Heart left ventricle (tissue), 16 donors: Measurements from ENCODE around the gene SLC11A2. TPM values are rescaled to one million over a fixed set of nuclear protein-coding genes. Genes with fewer than 3 reads are reported as not detected.

Source experiments
- ATAC-seq, 4 donors: fragments of 200-7000 bp; cut with Tn5 transposase; one replicate each; pipeline ENCODE4 v1.9.1; 2020 to 2022; ENCODE audit warnings: moderate library complexity in 4 of 4, mild to moderate bottlenecking in 3 of 4, moderate number of reproducible peaks in 1 of 4
- DNase-seq, 5 donors: peaks; one replicate each; pipeline ENCODE4 v3.0.0-alpha.2; 2020
- H3K27ac ChIP-seq, 12 donors: fragments of 200-600 bp; sonication (generic) in 4 of 12; one replicate each; pipeline versions ENCODE4 v1.5.0 to v1.8.0; 2016 to 2022; ENCODE audit warnings: mild to moderate bottlenecking in 2 of 12
- H3K27me3 ChIP-seq, 9 donors: fragments of 200-600 bp; sonication (generic) in 2 of 9; one replicate each; pipeline versions ENCODE4 v1.5.1 to v1.8.0; 2016 to 2022; ENCODE audit warnings: mild to moderate bottlenecking in 3 of 9
- H3K36me3 ChIP-seq, 9 donors: fragments of 200-600 bp; sonication (generic) in 2 of 9; one replicate each; pipeline versions ENCODE4 v1.5.0 to v1.8.0; 2018 to 2022; ENCODE audit warnings: mild to moderate bottlenecking in 2 of 9
- H3K4me1 ChIP-seq, 12 donors: fragments of 200-600 bp; sonication (generic) in 4 of 12; one replicate each; pipeline versions ENCODE4 v1.5.0 to v1.8.0; 2016 to 2022; ENCODE audit warnings: mild to moderate bottlenecking in 3 of 12
- H3K4me3 ChIP-seq, 12 donors: fragments of 200-600 bp; sonication (generic) in 4 of 12; one replicate each; pipeline versions ENCODE4 v1.5.0 to v1.8.0; 2017 to 2022; ENCODE audit warnings: mild to moderate bottlenecking in 9 of 12, moderate library complexity in 4 of 12
- H3K9me3 ChIP-seq, 12 donors: fragments of 200-600 bp; sonication (generic) in 4 of 12; one replicate each; pipeline versions ENCODE4 v1.5.0 to v1.8.0; 2016 to 2022; ENCODE audit warnings: mild to moderate bottlenecking in 1 of 12
- POLR2A ChIP-seq, 2 donors: fragments of 450-650 bp; IDR thresholded peaks; one replicate each; pipeline ENCODE4 v1.6.1; 2017; ENCODE audit warnings: antibody characterized with exemption in 2 of 2, mild to moderate bottlenecking in 2 of 2, moderate library complexity in 2 of 2
- WGBS, 4 donors: extraction: QIAGEN DNeasy Blood & Tissue Kit in 2 of 4; methylation state at CpG; one replicate each; pipeline versions ENCODE4 v1.1.5 to v1.1.7; 2013 to 2018; 5-methylcytosine and 5-hydroxymethylcytosine counted together
- intact Hi-C, 10 donors: fragments of 100-400 bp; cut with DNase I; formaldehyde crosslinking; loops; one replicate each; pipeline versions ENCODE4 v1.11.1 to v1.14.2; 2022
- polyA plus RNA-seq, 2 donors: library from polyadenylated mRNA; stranded (reverse); fragments of 200-250 nt; gene quantifications; one replicate each; pipeline ENCODE4 v1.2.3, GENCODE V29; 2013
- total RNA-seq, 9 donors: library from RNA; depleted of rRNA in 2 of 9; stranded (reverse); fragments of >200 nt in 2 of 9; fragmentation: NEBNext Ultra II Directional in 3 of 9; extraction: Animal tissue kit (Norgen Biotek cat#: 25700) in 3 of 9; gene quantifications; one replicate each; pipeline versions ENCODE4 v1.1.0 to v1.2.4, GENCODE V29; 2016 to 2023
- TF ChIP-seq, protein P1 (sequence below), 12 donors: fragments of 200-600 bp; sonication (generic) in 4 of 12; IDR thresholded peaks; one replicate each; pipeline versions ENCODE4 v1.5.0 to v1.8.0; 2018 to 2022; ENCODE audit warnings: antibody characterized with exemption in 12 of 12, mild to moderate bottlenecking in 5 of 12
- donor health status: ischemic (EF 13 %, LVEDD 7.1; RV severe dilation, severe dysfunction).
- donor health status: healthy with polysubstance abuse.
- donor health status: DM: no; HTN: yes; CAD: no.
- donor health status: DM: no; HTN: no; CAD: no.
- donor health status: ischemic (EF 25% LVEDD 6.9; RV normal size, moderate dysfunction).
- donor health status: ischemic (EF 25% LVEDD 5.7; RV mildly dilated, moderate dysfunction).
- donor health status: healthy.
- donor health status: DM: yes; HTN: yes; CAD: no.
- donor health status: ischemic (EF 35%, LVEDD 5.7; RV mildly dilated, moderate dysfunction).
- donor health status: nonischemic (EF 11% LVEDD 7.7; RV severe dilation, severe dysfunction).
- donor health status: DM: yes; HTN: yes; CAD: no.
- donor health status: PGD.
- donor health status: ischemic (EF 29% LVEDD 5.4; RV normal size, mild dysfunction).
- donor health status: nonischemic (EF 23%, LVEDD 6.1; RV moderate dilation, normal function).

The SLC11A2 gene
- total and polyA plus RNA-seq, 11 donors, result 9.1 to 45.3 (median 21.2) TPM

DNA sequence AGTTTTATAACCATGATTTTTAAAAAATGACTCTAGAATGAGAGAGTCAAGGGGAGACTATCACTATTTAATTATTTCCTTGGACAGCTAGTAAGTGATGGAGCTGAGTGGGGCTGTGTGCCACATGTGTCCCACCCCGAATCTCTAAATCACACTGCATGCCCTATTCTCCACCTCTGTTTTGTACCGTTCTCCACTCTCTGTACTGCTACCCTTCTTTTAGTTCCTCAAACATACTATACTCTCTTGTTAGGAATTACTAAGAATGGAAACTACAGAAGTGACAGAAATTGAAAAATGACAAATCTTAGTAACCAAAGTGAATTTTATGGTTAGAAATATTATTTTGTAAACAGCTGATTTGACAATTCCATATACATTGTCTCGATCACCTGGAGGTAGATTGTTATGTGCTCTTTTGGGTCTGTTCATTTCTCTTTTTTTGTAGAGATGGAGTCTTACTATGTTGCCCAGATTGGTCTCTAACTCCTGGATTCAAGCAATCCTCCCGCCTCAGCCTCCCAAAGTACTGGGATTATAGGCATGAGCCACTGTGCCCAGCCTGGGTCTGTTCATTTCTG, 35.9 kb downstream of the SLC11A2 start:
- Histone ChIP-seq H3K4me3 (no peak overlapping the region), H3K27me3 (no peaks in the 10 kb centered on the region), H3K4me1 (peaks cover 0 to 23% (median 13%) of the 10 kb centered on the region in 12 donors), H3K9me3 (no peaks in the 10 kb centered on the region), H3K36me3 (peaks cover 0 to 91% (median 76%) of the 10 kb centered on the region in 9 donors), H3K27ac (no peak overlapping the region)
- DNase-seq (no peak), ATAC-seq (no peak)
- no peak for TF ChIP-seq POLR2A (IDR thresholded peaks at IDR 0.05)
- TF ChIP-seq, protein P1, sequence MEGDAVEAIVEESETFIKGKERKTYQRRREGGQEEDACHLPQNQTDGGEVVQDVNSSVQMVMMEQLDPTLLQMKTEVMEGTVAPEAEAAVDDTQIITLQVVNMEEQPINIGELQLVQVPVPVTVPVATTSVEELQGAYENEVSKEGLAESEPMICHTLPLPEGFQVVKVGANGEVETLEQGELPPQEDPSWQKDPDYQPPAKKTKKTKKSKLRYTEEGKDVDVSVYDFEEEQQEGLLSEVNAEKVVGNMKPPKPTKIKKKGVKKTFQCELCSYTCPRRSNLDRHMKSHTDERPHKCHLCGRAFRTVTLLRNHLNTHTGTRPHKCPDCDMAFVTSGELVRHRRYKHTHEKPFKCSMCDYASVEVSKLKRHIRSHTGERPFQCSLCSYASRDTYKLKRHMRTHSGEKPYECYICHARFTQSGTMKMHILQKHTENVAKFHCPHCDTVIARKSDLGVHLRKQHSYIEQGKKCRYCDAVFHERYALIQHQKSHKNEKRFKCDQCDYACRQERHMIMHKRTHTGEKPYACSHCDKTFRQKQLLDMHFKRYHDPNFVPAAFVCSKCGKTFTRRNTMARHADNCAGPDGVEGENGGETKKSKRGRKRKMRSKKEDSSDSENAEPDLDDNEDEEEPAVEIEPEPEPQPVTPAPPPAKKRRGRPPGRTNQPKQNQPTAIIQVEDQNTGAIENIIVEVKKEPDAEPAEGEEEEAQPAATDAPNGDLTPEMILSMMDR (IDR thresholded peaks at IDR 0.05), result no peak
- 90 to 96% (median 94%) methylated on average over 4 of the region's 4 CpGs for WGBS, 4 donors
- intact Hi-C loops, result loop anchor here in 1 of 10 donors (5.0 kb wide), 1 partner anchor 223 kb away; no protein-coding TSS in a partner anchor

DNA sequence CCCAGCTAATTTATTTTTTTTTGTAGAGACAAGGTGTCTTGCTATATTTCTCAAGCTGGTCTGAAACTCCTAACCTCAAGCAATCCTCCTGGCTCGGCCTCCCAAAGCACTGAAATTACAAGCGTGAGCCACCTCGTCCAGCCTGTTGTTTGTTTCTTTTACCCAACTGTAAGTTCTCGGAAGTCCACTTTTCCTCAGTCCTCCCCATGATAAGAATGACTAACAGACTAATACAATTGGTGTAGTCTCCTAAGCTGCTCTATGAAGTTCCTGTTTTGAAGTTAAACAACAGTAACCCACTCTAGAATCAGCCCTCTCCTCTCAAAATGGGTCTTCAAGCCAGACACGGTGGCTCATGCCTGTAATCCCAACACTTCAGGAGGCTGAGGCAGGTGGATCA, 37.3 kb downstream of the SLC11A2 start:
- WGBS, 4 donors, result 89 to 94% (median 91%) methylated on average over 5 of the region's 5 CpGs
- ATAC-seq (no peak), DNase-seq (no peak)
- TF ChIP-seq, protein P1 (IDR thresholded peaks at IDR 0.05), result no peak
- intact Hi-C loops, result loop anchor here in 6 of 10 donors (2.0 to 10.0 kb wide), 5 partner anchors 62 to 353 kb away; a partner anchor contains a TSS
- Histone ChIP-seq H3K4me3 (no peak overlapping the region), H3K9me3 (no peaks in the 10 kb centered on the region), H3K36me3 (peaks cover 0 to 77% (median 62%) of the 10 kb centered on the region in 9 donors), H3K4me1 (peaks cover 0 to 36% (median 23%) of the 10 kb centered on the region in 12 donors), H3K27ac (no peak overlapping the region), H3K27me3 (no peaks in the 10 kb centered on the region)

DNA sequence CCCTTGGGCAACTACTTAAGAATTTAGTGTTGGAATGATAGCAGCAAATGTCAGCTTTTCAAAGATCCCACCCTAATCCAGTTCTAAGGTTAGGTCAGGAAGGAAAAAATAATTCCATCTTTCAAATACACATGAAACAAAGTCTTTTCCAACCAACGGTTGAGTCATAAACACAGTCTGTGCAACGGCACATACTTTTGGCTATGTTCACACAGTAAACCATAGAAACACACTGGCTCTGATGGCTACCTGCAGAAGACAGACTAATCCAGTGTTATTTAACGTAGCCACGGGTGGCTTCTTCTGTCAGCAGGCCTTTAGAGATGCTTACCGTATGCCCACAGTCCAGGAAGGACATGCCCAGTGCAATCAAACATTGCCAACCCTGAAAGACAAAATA, 38.1 kb downstream of the SLC11A2 start:
- WGBS, 4 donors, result 82 to 90% (median 87%) methylated on average over 5 of the region's 5 CpGs
- H3K4me1 ChIP-seq, result peaks cover 0 to 35% (median 23%) of the 10 kb centered on the region in 12 donors
- intact Hi-C loops, result loop anchor here in 6 of 10 donors (2.0 to 10.0 kb wide), 5 partner anchors 61 to 354 kb away; a partner anchor contains a TSS
- ATAC-seq (no peak), DNase-seq (no peak)
- H3K4me3 ChIP-seq, result no peak overlapping the region
- H3K9me3 ChIP-seq, result no peaks in the 10 kb centered on the region
- H3K27ac ChIP-seq, result no peak overlapping the region
- TF ChIP-seq, protein P1 (IDR thresholded peaks at IDR 0.05), result no peak
- TF ChIP-seq POLR2A (IDR thresholded peaks at IDR 0.05), result no peak
- H3K27me3 ChIP-seq, result no peaks in the 10 kb centered on the region
- peaks cover 0 to 69% (median 54%) of the 10 kb centered on the region in 9 donors for H3K36me3 ChIP-seq

DNA sequence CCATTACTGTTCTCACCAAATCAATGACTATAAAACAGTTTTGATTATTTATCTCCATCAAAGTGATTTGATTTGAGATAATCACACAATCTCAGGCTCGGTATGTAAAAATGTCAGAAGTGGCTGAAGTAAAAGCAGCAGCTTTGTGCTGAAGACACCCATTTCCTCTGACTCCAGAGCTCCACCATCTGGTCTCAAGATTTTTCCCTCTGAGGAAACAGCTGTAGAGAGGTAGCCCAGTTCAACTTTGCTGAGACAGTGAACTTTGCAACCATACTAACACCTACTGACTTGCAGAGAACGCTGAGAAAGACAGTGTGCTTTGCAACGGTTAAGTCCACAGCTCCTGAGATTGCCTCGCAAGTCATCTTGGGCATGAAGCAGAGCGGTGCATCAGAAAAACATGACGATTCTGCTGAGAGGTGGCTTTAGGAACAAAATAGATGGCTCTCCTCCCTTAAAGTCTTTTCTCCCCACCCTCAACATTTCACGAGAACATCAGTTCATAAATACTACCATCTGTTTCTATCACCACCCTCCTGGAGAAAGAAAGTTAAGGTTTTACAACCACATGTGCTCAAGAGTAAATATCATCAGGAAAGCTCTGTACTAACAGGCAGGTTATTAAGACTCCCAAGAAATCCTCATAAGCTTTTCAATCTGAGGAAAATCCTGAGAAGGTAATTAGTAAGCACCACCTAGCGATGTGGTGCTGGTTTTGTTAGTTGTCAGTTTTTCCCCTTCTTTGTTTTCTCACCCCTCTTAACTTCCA, 39.0 kb downstream of the SLC11A2 start:
- 53 to 57% (median 53%) methylated on average over 8 of the region's 8 CpGs for WGBS, 4 donors
- TF ChIP-seq, protein P1 (IDR thresholded peaks at IDR 0.05), result peak in 11 of 12 donors; percentile 26 to 79 (median 64)
- TF ChIP-seq POLR2A (IDR thresholded peaks at IDR 0.05), result no peak

More for the DNA sequence above, 39.0 kb downstream of the SLC11A2 start:
- no peaks in the 10 kb centered on the region for H3K27me3 ChIP-seq
- peaks cover 0 to 60% (median 50%) of the 10 kb centered on the region in 9 donors for H3K36me3 ChIP-seq
- ATAC-seq (peak; percentile 65 to 79 (median 76)), DNase-seq (peak in 2 of 5 donors; percentile 42 to 50)
- H3K4me1 ChIP-seq, result peaks cover 0 to 32% (median 23%) of the 10 kb centered on the region in 12 donors
- peak overlapping the region in 5 of 12 donors; percentile 24 to 87 (median 71) for H3K27ac ChIP-seq
- H3K4me3 ChIP-seq, result no peak overlapping the region
- no peaks in the 10 kb centered on the region for H3K9me3 ChIP-seq
- intact Hi-C loops, result loop anchor here in 9 of 10 donors (1.0 to 10.0 kb wide), 9 partner anchors 60 to 355 kb away; partner anchors contain the start of gene ATF1 (in 1 of the 9)
